Karpas-422 (cell line): ENCODE data around the gene PRLHR. TPM values are rescaled to one million over a fixed set of nuclear protein-coding genes. Genes with fewer than 3 reads are reported as not detected.

Source experiments
- DNase-seq: peaks from one replicate; pipeline ENCODE4 v3.0.0-alpha.2; 2015
- H2AFZ ChIP-seq: fragments of 200-600 bp; sonication (generic); 2 replicates; pipeline ENCODE4 v1.6.1; 2014; ENCODE audit warnings: antibody characterized with exemption, low read length, mixed read lengths
- H3K27ac ChIP-seq: fragments of 200-600 bp; sonication (generic); 2 replicates; pipeline ENCODE4 v1.5.1; 2014; ENCODE audit warnings: mild to moderate bottlenecking, low read length, moderate library complexity
- H3K27me3 ChIP-seq: fragments of 200-600 bp; sonication (generic); 2 replicates; pipeline ENCODE4 v1.6.1; 2014; ENCODE audit warnings: low read length, mixed read lengths
- H3K36me3 ChIP-seq: fragments of 200-600 bp; sonication (generic); 2 replicates; pipeline ENCODE4 v1.6.1; 2014; ENCODE audit warnings: low read length, mixed read lengths; ENCODE audit not compliant: insufficient read depth
- H3K4me1 ChIP-seq: fragments of 200-600 bp; sonication (generic); 2 replicates; pipeline ENCODE4 v1.6.1; 2014; ENCODE audit warnings: mild to moderate bottlenecking, low read length, mixed read lengths
- H3K4me2 ChIP-seq: fragments of 200-600 bp; sonication (generic); 2 replicates; pipeline ENCODE4 v1.6.1; 2014; ENCODE audit warnings: low read length, low read depth, mild to moderate bottlenecking; ENCODE audit not compliant: poor library complexity, severe bottlenecking
- H3K4me3 ChIP-seq: fragments of 200-600 bp; sonication (generic); 2 replicates; pipeline ENCODE4 v1.5.1; 2014; ENCODE audit warnings: mild to moderate bottlenecking, antibody characterized with exemption, low read length, mixed read lengths
- H3K79me2 ChIP-seq: fragments of 200-600 bp; sonication (generic); 2 replicates; pipeline ENCODE4 v1.6.1; 2014; ENCODE audit warnings: mild to moderate bottlenecking, low read length, mixed read lengths
- H3K9ac ChIP-seq: fragments of 200-600 bp; sonication (generic); 2 replicates; pipeline ENCODE4 v1.6.0; 2014; ENCODE audit warnings: low read length
- H3K9me2 ChIP-seq: fragments of 200-600 bp; sonication (generic), shearing (Covaris generic); replicated peaks from 2 replicates; pipeline ENCODE4 v1.6.0; 2014; ENCODE audit warnings: mild to moderate bottlenecking, low read length, moderate library complexity; ENCODE audit not compliant: insufficient read depth
- H3K9me3 ChIP-seq: fragments of 300-700, 200-600 bp; sonication (generic); 2 replicates; pipeline ENCODE4 v1.6.1; 2014; ENCODE audit warnings: low read length, mixed read lengths
- H4K20me1 ChIP-seq: fragments of 200-600 bp; sonication (generic); 2 replicates; pipeline ENCODE4 v1.6.1; 2014; ENCODE audit warnings: mild to moderate bottlenecking, antibody characterized with exemption, low read length, low read depth; ENCODE audit not compliant: insufficient read depth
- total RNA-seq: library from RNA; depleted of rRNA; stranded (reverse); fragments of >200 nt; shearing (Covaris generic); gene quantifications from 2 replicates; pipeline ENCODE4 v1.2.3, GENCODE V29; 2014; ENCODE audit warnings: low replicate concordance; rRNA removed

Gene PRLHR
- total RNA-seq, result not detected in 2 replicates

DNA sequence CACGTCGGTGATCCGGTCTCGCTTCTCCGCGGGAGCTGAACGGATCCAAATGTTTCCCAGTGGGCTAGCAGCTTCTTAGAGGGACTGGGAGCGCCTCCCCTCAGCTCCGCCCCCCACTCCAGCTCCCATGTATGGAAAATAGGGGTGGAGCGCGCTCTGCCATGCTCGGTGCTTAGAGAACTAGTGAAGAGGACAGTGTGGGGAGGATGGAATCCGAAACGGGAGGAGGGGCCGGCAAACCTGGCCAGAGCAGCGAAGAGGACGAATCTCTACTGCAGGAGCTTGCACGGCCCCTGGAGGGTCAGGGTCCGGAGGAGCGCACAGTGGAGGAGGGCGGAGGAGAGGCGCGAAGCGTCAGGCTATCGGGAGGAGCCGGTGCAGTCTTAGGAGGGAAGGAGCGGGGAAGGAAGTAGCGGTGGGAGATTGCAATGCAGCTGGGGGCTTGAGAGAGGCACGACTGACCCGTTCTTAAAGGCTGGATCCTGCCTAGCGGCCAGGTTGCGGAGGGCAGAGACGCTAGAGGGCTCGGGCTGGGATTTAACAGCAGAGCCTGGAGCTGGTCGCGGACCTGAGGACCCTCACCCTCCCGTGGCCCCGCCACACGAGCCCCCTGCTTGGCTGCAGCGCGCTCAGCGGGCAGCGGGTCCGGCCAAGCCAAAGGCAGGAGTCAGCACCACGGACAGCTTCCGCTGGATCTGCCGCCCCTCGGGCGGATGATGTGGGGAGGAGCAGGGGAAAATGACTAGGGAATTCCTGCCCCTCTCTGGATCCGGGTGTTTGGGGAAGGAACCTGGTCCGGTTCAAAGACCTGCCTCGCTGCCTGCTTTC is at the start of gene PRLHR:
Gene PRLHR, minus strand, starts transcription at position 51 of the 828 bp plus-strand sequence. CDS start 404 bp downstream, outside the sequence.
- no peak for DNase-seq
- Histone ChIP-seq H3K4me3 (no peak within 1 kb of the TSS), H3K27me3 (no peaks in the 10 kb centered on the region), H3K79me2 (no peaks in the 10 kb centered on the region), H3K36me3 (no peaks in the 10 kb centered on the region), H4K20me1 (no peaks in the 10 kb centered on the region), H3K9ac (no peak within 1 kb of the TSS), H3K4me2 (no peak within 1 kb of the TSS), H3K9me3 (no peaks in the 10 kb centered on the region), H3K27ac (no peak within 1 kb of the TSS), H3K4me1 (no peaks in the 10 kb centered on the region), H3K9me2 (no peaks in the 10 kb centered on the region), H2AFZ (no peak within 1 kb of the TSS)

DNA sequence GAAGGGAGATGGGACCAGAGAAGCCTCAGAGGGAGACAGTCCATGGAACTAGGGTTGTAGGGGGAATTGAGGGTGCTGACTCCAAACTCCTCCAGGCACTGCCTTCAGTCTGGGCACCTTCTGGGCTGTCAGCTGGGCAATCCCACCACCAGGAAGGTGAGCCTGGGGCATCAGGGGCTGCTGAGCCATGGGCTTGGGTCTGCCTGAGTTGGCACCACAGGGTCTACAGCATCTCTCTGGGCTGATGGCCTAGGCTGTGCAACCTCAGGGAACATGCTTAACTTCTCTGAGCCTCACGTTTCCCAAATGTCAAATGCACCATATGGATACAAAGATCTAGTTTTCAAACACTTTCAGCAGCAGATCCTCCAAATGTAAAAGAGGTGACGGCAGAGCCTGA is 46.8 kb upstream of the PRLHR start:
- H3K4me1 ChIP-seq, result no peaks in the 10 kb centered on the region
- H3K4me2 ChIP-seq, result no peak overlapping the region
- no peak overlapping the region for H3K9ac ChIP-seq
- H3K79me2 ChIP-seq, result no peaks in the 10 kb centered on the region
- H3K9me2 ChIP-seq, result no peaks in the 10 kb centered on the region
- H2AFZ ChIP-seq, result no peak overlapping the region
- H3K27me3 ChIP-seq, result no peaks in the 10 kb centered on the region
- no peak for DNase-seq
- H3K4me3 ChIP-seq, result no peak overlapping the region
- no peaks in the 10 kb centered on the region for H3K9me3 ChIP-seq
- no peak overlapping the region for H3K27ac ChIP-seq
- no peaks in the 10 kb centered on the region for H3K36me3 ChIP-seq
- H4K20me1 ChIP-seq, result no peaks in the 10 kb centered on the region

DNA sequence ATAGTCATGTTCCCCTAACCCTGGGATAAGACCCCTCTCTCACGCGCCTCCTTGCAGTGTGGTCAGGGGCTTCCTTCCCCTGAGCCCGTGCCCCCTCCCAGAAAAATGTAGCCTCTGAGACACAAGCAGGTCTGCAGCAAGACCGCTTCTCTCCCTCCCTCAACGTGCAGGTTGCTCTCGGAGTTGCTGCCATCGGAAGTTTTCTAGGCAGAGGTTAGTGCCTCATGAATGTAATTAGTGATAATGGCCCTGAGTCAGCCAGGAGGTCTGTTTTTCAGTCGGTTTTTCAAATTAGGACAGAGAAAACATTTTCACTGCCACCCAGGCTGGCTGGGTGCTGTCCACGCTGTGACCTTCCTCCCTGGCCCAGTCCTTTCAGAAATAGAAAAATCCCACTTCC is 43.2 kb upstream of the PRLHR start:
- no peaks in the 10 kb centered on the region for H3K79me2 ChIP-seq
- H2AFZ ChIP-seq, result no peak overlapping the region
- H3K9me2 ChIP-seq, result no peaks in the 10 kb centered on the region
- H3K4me2 ChIP-seq, result no peak overlapping the region
- no peaks in the 10 kb centered on the region for H3K4me1 ChIP-seq
- no peaks in the 10 kb centered on the region for H4K20me1 ChIP-seq
- H3K4me3 ChIP-seq, result no peak overlapping the region
- H3K27ac ChIP-seq, result no peak overlapping the region
- H3K36me3 ChIP-seq, result no peaks in the 10 kb centered on the region
- H3K27me3 ChIP-seq, result no peaks in the 10 kb centered on the region
- no peaks in the 10 kb centered on the region for H3K9me3 ChIP-seq
- H3K9ac ChIP-seq, result no peak overlapping the region
- no peak for DNase-seq

DNA sequence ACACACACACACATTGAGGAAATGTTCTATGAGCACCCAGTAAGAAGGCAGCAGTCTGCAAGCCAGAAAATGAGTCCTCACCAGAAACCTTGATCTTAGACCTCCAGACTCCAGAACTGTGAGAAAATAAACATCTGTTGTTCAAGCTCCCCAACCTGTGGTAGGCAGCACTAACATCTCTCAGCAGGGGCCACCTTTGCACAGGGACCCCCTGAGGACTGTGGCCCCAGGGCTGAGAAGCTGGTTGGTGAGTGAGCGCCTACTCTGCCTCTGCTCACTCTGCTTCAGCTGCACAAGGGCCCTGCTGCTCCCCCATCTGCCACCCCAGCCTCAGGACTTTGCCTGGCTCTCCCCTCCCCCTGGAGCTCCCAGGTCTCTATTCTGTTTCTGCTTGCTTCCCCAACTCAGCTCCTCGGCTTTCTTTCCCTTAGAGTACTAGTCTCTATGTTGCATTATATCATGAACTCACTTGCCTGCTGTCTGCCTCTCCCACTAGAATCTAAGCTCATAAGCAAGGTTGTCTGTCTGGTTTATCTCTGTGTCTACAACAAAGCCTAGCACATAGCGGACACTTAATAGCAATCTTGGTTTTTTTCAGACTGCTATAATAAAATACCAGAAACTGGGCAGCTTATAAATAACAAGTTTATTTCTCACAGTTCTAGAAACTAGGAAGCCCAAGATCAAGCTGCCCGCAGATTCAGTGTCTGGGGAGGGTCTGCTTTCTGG is 40.4 kb upstream of the PRLHR start:
- Histone ChIP-seq H3K9me3 (no peaks in the 10 kb centered on the region), H3K4me1 (no peaks in the 10 kb centered on the region), H3K36me3 (no peaks in the 10 kb centered on the region), H3K27me3 (no peaks in the 10 kb centered on the region), H2AFZ (no peak overlapping the region), H3K79me2 (no peaks in the 10 kb centered on the region), H3K9ac (no peak overlapping the region), H4K20me1 (no peaks in the 10 kb centered on the region), H3K27ac (no peak overlapping the region), H3K4me3 (no peak overlapping the region), H3K9me2 (no peaks in the 10 kb centered on the region), H3K4me2 (no peak overlapping the region)
- no peak for DNase-seq

DNA sequence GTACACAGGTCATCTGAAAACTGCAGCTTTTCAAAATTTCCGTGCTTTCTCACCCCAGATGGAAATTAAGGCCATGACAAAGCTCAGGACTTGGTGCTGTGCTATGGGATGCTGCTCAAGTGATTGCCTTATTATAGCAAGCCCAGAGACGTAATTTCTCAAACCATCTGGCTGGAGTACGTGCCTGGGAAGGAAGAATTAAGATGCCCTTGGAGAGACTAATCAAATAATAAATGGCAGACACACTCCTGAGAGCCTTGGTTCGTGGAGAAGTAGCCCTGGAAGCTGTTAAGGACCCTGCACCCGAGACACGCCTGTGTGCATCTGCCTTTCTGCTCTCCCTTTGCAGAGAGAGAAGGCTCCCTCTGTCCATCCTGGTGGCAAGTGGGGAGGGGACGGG is 38.3 kb upstream of the PRLHR start:
- Histone ChIP-seq H3K4me2 (no peak overlapping the region), H3K4me3 (no peak overlapping the region), H3K27ac (no peak overlapping the region), H3K9me2 (no peaks in the 10 kb centered on the region), H3K9me3 (no peaks in the 10 kb centered on the region), H3K4me1 (no peaks in the 10 kb centered on the region), H4K20me1 (no peaks in the 10 kb centered on the region), H3K36me3 (no peaks in the 10 kb centered on the region), H2AFZ (no peak overlapping the region), H3K9ac (no peak overlapping the region), H3K27me3 (no peaks in the 10 kb centered on the region), H3K79me2 (no peaks in the 10 kb centered on the region)
- DNase-seq, result no peak

DNA sequence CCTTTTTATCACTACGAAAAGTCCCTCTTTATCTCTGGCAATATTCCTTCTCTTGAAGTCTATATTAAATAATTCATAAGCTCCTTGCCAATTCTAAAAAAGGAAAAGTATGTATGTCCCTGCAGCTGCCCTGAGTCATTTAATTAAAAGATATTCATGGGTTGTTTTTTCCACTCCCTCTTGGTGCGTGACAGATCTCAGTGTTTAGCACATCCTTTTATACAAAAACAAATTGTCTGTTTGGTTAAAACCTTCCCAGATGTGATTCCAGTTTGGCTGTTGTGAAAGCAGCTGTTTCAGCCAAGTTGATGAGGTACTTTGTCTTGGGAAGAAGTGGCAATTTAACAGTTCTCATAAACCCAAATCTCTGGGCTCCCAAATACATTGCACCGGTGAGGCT is 33.8 kb upstream of the PRLHR start:
- H3K27ac ChIP-seq, result no peak overlapping the region
- DNase-seq, result no peak
- no peaks in the 10 kb centered on the region for H3K36me3 ChIP-seq
- H3K4me2 ChIP-seq, result no peak overlapping the region
- no peaks in the 10 kb centered on the region for H4K20me1 ChIP-seq
- H3K4me1 ChIP-seq, result no peaks in the 10 kb centered on the region
- no peaks in the 10 kb centered on the region for H3K27me3 ChIP-seq
- H3K4me3 ChIP-seq, result no peak overlapping the region
- no peak overlapping the region for H2AFZ ChIP-seq
- H3K9ac ChIP-seq, result no peak overlapping the region
- no peaks in the 10 kb centered on the region for H3K79me2 ChIP-seq
- H3K9me3 ChIP-seq, result no peaks in the 10 kb centered on the region
- no peaks in the 10 kb centered on the region for H3K9me2 ChIP-seq

DNA sequence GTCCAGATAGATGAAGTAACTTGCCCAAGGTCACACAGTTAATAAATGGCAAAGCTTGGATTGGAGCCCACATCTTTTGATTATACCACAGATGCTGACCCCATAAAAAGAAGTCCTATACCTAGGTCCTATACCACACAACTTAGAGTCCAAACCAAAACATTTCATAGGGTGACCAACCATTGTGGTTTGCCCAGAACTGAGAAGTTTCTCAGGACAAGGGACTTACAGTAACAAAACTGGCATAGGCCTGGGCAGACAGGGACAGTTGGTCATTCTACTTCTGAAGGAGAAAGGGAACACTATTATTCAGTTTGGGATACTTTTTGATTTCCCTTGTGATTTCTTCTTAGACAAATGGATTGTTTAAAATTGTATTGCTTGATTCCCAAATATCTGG is 32.9 kb upstream of the PRLHR start:
- DNase-seq, result no peak
- no peaks in the 10 kb centered on the region for H3K79me2 ChIP-seq
- H3K9me3 ChIP-seq, result no peaks in the 10 kb centered on the region
- H3K9ac ChIP-seq, result no peak overlapping the region
- no peak overlapping the region for H2AFZ ChIP-seq
- no peaks in the 10 kb centered on the region for H3K9me2 ChIP-seq
- H3K36me3 ChIP-seq, result no peaks in the 10 kb centered on the region
- no peaks in the 10 kb centered on the region for H4K20me1 ChIP-seq
- H3K4me3 ChIP-seq, result no peak overlapping the region
- H3K27ac ChIP-seq, result no peak overlapping the region
- H3K4me2 ChIP-seq, result no peak overlapping the region
- no peaks in the 10 kb centered on the region for H3K27me3 ChIP-seq
- no peaks in the 10 kb centered on the region for H3K4me1 ChIP-seq

DNA sequence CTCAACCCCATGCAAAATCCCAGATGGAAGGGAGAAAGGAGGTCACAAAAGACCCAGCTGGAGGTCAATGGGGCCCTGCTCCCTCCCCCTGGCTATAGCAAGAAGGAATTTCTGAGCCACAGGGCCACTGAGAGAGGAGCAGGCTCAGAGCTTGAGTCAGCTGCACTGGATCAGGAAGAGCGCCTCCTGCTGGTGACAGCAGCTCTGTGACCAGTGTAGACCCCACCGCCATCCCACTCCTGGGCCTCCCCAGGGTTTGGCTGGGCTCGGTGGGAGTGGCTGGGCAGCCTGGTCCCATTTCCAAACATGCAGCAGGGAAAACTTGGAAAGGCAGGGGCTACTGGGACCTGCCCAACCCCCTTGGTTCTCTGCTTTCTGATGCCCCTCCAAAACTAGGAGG is 31.5 kb upstream of the PRLHR start:
- Histone ChIP-seq H3K9ac (no peak overlapping the region), H3K79me2 (no peaks in the 10 kb centered on the region), H3K4me2 (no peak overlapping the region), H3K9me2 (no peaks in the 10 kb centered on the region), H3K9me3 (no peaks in the 10 kb centered on the region), H4K20me1 (no peaks in the 10 kb centered on the region), H3K4me1 (no peaks in the 10 kb centered on the region), H3K36me3 (no peaks in the 10 kb centered on the region), H3K4me3 (no peak overlapping the region), H2AFZ (no peak overlapping the region), H3K27me3 (no peaks in the 10 kb centered on the region), H3K27ac (no peak overlapping the region)
- DNase-seq, result peak; percentile 52
